Endothelial cell of umbilical vein (primary cell): Measurements from ENCODE around the gene NMBR. TPM values are rescaled to one million over a fixed set of nuclear protein-coding genes. Genes with fewer than 3 reads are reported as not detected.

ENCODE experiments used
- BruUV-seq: library from RNA; stranded (reverse); fragments of 400-500 nt; replicated peaks from 2 replicates; lab custom pipeline; 2021; lab: Mats Ljungman, UMichigan
- CTCF ChIA-PET: fragments of 300-600, 350-600 bp; sonication (Branson Sonifier 250); formaldehyde crosslinking; loops from one replicate; lab custom pipeline; 2021; ENCODE audit warnings: antibody characterized with exemption, inconsistent platforms; lab: Charles Lee
- POLR2A ChIA-PET: fragments of 300-600, 350-600 bp; sonication (Branson Sonifier 250); formaldehyde crosslinking; loops from one replicate; lab custom pipeline; 2021; ENCODE audit warnings: antibody characterized with exemption, inconsistent platforms; lab: Charles Lee
- DNase-seq: peaks from one replicate; pipeline ENCODE4 v3.0.0-alpha.2; 2011; ENCODE audit warnings: low read depth, low spot score
- FAIRE-seq: peaks from 2 replicates; lab custom pipeline; 2011; peaks lifted over from hg19 to GRCh38; lab: Jason Lieb, UNC
- H2AFZ ChIP-seq: 2 replicates; pipeline ENCODE4 v1.6.0; 2012; ENCODE audit warnings: low read depth, low read length, control low read depth, inconsistent platforms
- H3K27ac ChIP-seq: 2 replicates; pipeline ENCODE4 v1.5.1; 2011; ENCODE audit warnings: low read depth, mild to moderate bottlenecking, control low read depth, low read length, moderate library complexity; ENCODE audit not compliant: insufficient read depth
- H3K27me3 ChIP-seq, 2 experiments: 2 replicates each; pipeline versions ENCODE4 v1.6.0 to v1.6.1; 2011; ENCODE audit warnings: low read length in 2 of 2, mixed read lengths in 1 of 2; ENCODE audit not compliant: control insufficient read depth in 2 of 2, insufficient read depth in 2 of 2
- H3K36me3 ChIP-seq, 2 experiments: 2 replicates in 1 of 2; 3 replicates in 1 of 2; pipeline ENCODE4 v1.5.1; 2011; ENCODE audit warnings: low read length in 2 of 2, mild to moderate bottlenecking in 1 of 2, moderate library complexity in 1 of 2; ENCODE audit not compliant: control insufficient read depth in 2 of 2, insufficient read depth in 2 of 2; ENCODE audit errors: extremely low read depth in 1 of 2
- H3K4me1 ChIP-seq: 3 replicates; pipeline ENCODE4 v1.5.1; 2011; ENCODE audit warnings: mild to moderate bottlenecking, low read length; ENCODE audit not compliant: control insufficient read depth, insufficient read depth; ENCODE audit errors: extremely low read depth
- H3K4me2 ChIP-seq: 2 replicates; pipeline ENCODE4 v1.6.1; 2011; ENCODE audit warnings: low read length, control low read depth, mixed read lengths; ENCODE audit not compliant: insufficient read depth
- H3K4me3 ChIP-seq, 3 experiments: fragments of 200-600 bp in 1 of 3; sonication (generic), shearing (Covaris generic) in 1 of 3; replicated peaks in 1 of 3; 2 replicates each; pipeline ENCODE4 v1.5.1; 2011 to 2016; ENCODE audit warnings: control low read depth in 3 of 3, low read length in 3 of 3, mild to moderate bottlenecking in 2 of 3, inconsistent platforms in 1 of 3, low read depth in 1 of 3, moderate library complexity in 1 of 3; ENCODE audit not compliant: insufficient read depth in 1 of 3
- H3K79me2 ChIP-seq: 2 replicates; pipeline ENCODE4 v1.6.0; 2012; ENCODE audit warnings: low read length, inconsistent platforms; ENCODE audit not compliant: control insufficient read depth, insufficient read depth
- H3K9ac ChIP-seq: replicated peaks from 2 replicates; pipeline ENCODE3; 2011; ENCODE audit warnings: low read length, control low read depth; ENCODE audit not compliant: insufficient read depth; ENCODE audit errors: extremely low read depth
- H3K9me1 ChIP-seq: replicated peaks from 3 replicates; pipeline ENCODE4 v1.6.0; 2011; ENCODE audit warnings: mild to moderate bottlenecking, low read length; ENCODE audit not compliant: control insufficient read depth, insufficient read depth; ENCODE audit errors: extremely low read depth
- H3K9me3 ChIP-seq: replicated peaks from 2 replicates; pipeline ENCODE4 v1.5.1; 2012; ENCODE audit warnings: low read length, inconsistent platforms; ENCODE audit not compliant: control insufficient read depth, insufficient read depth
- H4K20me1 ChIP-seq: replicated peaks from 2 replicates; pipeline ENCODE3; 2011; ENCODE audit warnings: mild to moderate bottlenecking, low read length; ENCODE audit not compliant: control insufficient read depth, insufficient read depth; ENCODE audit errors: extremely low read depth
- EZH2 ChIP-seq: IDR thresholded peaks from 2 replicates; pipeline ENCODE4 v1.6.1; 2012; ENCODE audit warnings: borderline replicate concordance, low read depth, mild to moderate bottlenecking, moderate library complexity, low read length, inconsistent platforms; ENCODE audit not compliant: severe bottlenecking
- FOS ChIP-seq: IDR thresholded peaks from 2 replicates; pipeline ENCODE4 v1.6.1; 2011; ENCODE audit warnings: mild to moderate bottlenecking, low read length, moderate library complexity, borderline replicate concordance; ENCODE audit not compliant: insufficient read depth
- GATA2 ChIP-seq: IDR thresholded peaks from 2 replicates; pipeline ENCODE4 v1.7.0; 2011; ENCODE audit warnings: low read depth, mild to moderate bottlenecking, moderate library complexity, mixed read lengths, low read length; ENCODE audit not compliant: insufficient read length, insufficient read depth
- JUN ChIP-seq: IDR thresholded peaks from 2 replicates; pipeline ENCODE4 v1.6.1; 2011; ENCODE audit warnings: borderline replicate concordance, low read depth; ENCODE audit not compliant: insufficient read length, insufficient read depth
- MYC ChIP-seq: IDR thresholded peaks from one replicate; pipeline ENCODE4 v1.6.1; 2011; ENCODE audit warnings: mild to moderate bottlenecking, low read depth, low read length
- POLR2A ChIP-seq: IDR thresholded peaks from 2 replicates; pipeline ENCODE4 v1.6.1; 2012; ENCODE audit warnings: low read depth, mild to moderate bottlenecking, control low read depth, low read length
- POLR2AphosphoS5 ChIP-seq: IDR thresholded peaks from 2 replicates; pipeline ENCODE4 v1.6.1; 2012; ENCODE audit warnings: low read depth, mild to moderate bottlenecking, control low read depth, low read length, moderate library complexity; ENCODE audit not compliant: insufficient read depth
- dilution Hi-C: fragments of 300-500 bp; cut with MboI; formaldehyde crosslinking; loops from one replicate; pipeline ENCODE4 v1.15.0; 2019; ENCODE audit warnings: low sequenced_read_pairs; ENCODE audit not compliant: extremely low pct_ligation_motif_present
- intact Hi-C: fragments of 100-400 bp; cut with micrococcal nuclease; formaldehyde crosslinking; loops from one replicate; pipeline ENCODE4 v1.10.0; 2022
- polyA plus RNA-seq, 4 experiments: library from polyadenylated mRNA; depleted of rRNA in 3 of 4; stranded (reverse) in 3 of 4; unstranded in 1 of 4; fragments of >200 nt; gene quantifications; 2 replicates each; pipeline versions ENCODE4 v1.2.1 to v1.2.3, GENCODE V29; 2011 to 2012; ENCODE audit warnings: missing spikeins in 1 of 4
- total RNA-seq: library from RNA; stranded (reverse); gene quantifications from 2 replicates; pipeline ENCODE4 v1.2.3, GENCODE V29; 2021
- TF ChIP-seq, protein P1 (sequence below): IDR thresholded peaks from 2 replicates; pipeline ENCODE4 v1.6.1; 2011; ENCODE audit not compliant: insufficient read depth, insufficient read length
- TF ChIP-seq, protein P2 (sequence below), 2 donors: IDR thresholded peaks; 1 replicate in 1 of 2; 2 replicates in 1 of 2; pipeline ENCODE4 v1.5.1; 2011; ENCODE audit warnings: low read length in 2 of 2, mild to moderate bottlenecking in 2 of 2, moderate library complexity in 2 of 2, control low read depth in 1 of 2, inconsistent platforms in 1 of 2, low read depth in 1 of 2; ENCODE audit not compliant: insufficient read depth in 1 of 2; ENCODE audit errors: extremely low read depth in 1 of 2

Gene NMBR
- total and polyA plus RNA-seq, 2 donors (not counting 3 experiments of a cell fraction or from before 2014, with no cell fraction given) = not detected

- no peak for DNase-seq
- TF ChIP-seq, protein P1, sequence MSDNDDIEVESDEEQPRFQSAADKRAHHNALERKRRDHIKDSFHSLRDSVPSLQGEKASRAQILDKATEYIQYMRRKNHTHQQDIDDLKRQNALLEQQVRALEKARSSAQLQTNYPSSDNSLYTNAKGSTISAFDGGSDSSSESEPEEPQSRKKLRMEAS = no peak
- CTCF ChIA-PET = interaction anchor here (0.9 to 3.4 kb wide), 5 partner anchors 10 to 142 kb away, joined by 3 to 25 read pairs (median 9); no protein-coding TSS in a partner anchor
- Histone ChIP-seq H3K4me1 (peaks cover 2% of the 10 kb centered on the region), H3K4me2 (no peak overlapping the region), H3K79me2 (no peaks in the 10 kb centered on the region), H3K36me3 (no peaks in the 10 kb centered on the region), H2AFZ (no peak overlapping the region), H3K9me3 (no peaks in the 10 kb centered on the region), H3K4me3 (no peak overlapping the region), H3K27ac (no peak overlapping the region), H3K9ac (no peak overlapping the region), H3K9me1 (no peaks in the 10 kb centered on the region), H3K27me3 (no peaks in the 10 kb centered on the region), H4K20me1 (no peaks in the 10 kb centered on the region)
- dilution Hi-C loops = no loop called here
- intact Hi-C loops = no loop called here
- POLR2A ChIA-PET = no interaction called here
- BruUV-seq = no TSS peak
- no peak for FAIRE-seq
Measured at GRCh38 chr6:142185641-142186040, 38.7 kb upstream of the NMBR start.

- intact Hi-C loops = no loop called here
- BruUV-seq = no TSS peak
- ChIA-PET CTCF (no interaction called here), POLR2A (no interaction called here)
- H3K9me3 ChIP-seq = no peaks in the 10 kb centered on the region
- FAIRE-seq = no peak
- no peaks in the 10 kb centered on the region for H3K79me2 ChIP-seq
- no peak overlapping the region for H3K4me2 ChIP-seq
- H4K20me1 ChIP-seq = no peaks in the 10 kb centered on the region
- no peaks in the 10 kb centered on the region for H3K36me3 ChIP-seq
- H3K27me3 ChIP-seq = no peaks in the 10 kb centered on the region
- H3K9me1 ChIP-seq = no peaks in the 10 kb centered on the region
- dilution Hi-C loops = no loop called here
- H3K4me1 ChIP-seq = peaks cover 2% of the 10 kb centered on the region
- H3K27ac ChIP-seq = no peak overlapping the region
- no peak for DNase-seq
- H2AFZ ChIP-seq = no peak overlapping the region
- H3K4me3 ChIP-seq = no peak overlapping the region
- H3K9ac ChIP-seq = no peak overlapping the region
- TF ChIP-seq MYC = no peak
- no peak for TF ChIP-seq FOS
- TF ChIP-seq, protein P2, sequence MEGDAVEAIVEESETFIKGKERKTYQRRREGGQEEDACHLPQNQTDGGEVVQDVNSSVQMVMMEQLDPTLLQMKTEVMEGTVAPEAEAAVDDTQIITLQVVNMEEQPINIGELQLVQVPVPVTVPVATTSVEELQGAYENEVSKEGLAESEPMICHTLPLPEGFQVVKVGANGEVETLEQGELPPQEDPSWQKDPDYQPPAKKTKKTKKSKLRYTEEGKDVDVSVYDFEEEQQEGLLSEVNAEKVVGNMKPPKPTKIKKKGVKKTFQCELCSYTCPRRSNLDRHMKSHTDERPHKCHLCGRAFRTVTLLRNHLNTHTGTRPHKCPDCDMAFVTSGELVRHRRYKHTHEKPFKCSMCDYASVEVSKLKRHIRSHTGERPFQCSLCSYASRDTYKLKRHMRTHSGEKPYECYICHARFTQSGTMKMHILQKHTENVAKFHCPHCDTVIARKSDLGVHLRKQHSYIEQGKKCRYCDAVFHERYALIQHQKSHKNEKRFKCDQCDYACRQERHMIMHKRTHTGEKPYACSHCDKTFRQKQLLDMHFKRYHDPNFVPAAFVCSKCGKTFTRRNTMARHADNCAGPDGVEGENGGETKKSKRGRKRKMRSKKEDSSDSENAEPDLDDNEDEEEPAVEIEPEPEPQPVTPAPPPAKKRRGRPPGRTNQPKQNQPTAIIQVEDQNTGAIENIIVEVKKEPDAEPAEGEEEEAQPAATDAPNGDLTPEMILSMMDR (IDR thresholded peaks at IDR 0.05; ENCODE audit: extremely low read depth in 1 of 2, insufficient read depth in 1 of 2, low read depth in 1 of 2, low read length in 2 of 2) = no peak
- no peak for TF ChIP-seq POLR2AphosphoS5
- TF ChIP-seq, protein P1 = no peak
- TF ChIP-seq EZH2 = no peak
- no peak for TF ChIP-seq JUN
- no peak for TF ChIP-seq POLR2A
- TF ChIP-seq GATA2 = no peak
Measured at GRCh38 chr6:142184307-142184706, 37.4 kb upstream of the NMBR start.
